Peyer's patch (tissue), 4 donors: ENCODE measurements around the gene TNFRSF19.

ENCODE experiments used
- POLR2A ChIP-seq, 2 donors: fragments of 450-650 bp; IDR thresholded peaks; one replicate each; pipeline ENCODE4 v1.5.1; 2017; ENCODE audit warnings: antibody characterized with exemption in 2 of 2, mild to moderate bottlenecking in 2 of 2, moderate library complexity in 2 of 2
- TF ChIP-seq, protein P1 (sequence below), 6 experiments: fragments of 450-650 bp in 4 of 6; fragments of 200-600 bp in 2 of 6; sonication (generic) in 1 of 6; IDR thresholded peaks; one replicate each; pipeline ENCODE4 v1.5.1; 2017 to 2019; ENCODE audit warnings: antibody characterized with exemption in 6 of 6, mild to moderate bottlenecking in 3 of 6, moderate library complexity in 1 of 6

DNA sequence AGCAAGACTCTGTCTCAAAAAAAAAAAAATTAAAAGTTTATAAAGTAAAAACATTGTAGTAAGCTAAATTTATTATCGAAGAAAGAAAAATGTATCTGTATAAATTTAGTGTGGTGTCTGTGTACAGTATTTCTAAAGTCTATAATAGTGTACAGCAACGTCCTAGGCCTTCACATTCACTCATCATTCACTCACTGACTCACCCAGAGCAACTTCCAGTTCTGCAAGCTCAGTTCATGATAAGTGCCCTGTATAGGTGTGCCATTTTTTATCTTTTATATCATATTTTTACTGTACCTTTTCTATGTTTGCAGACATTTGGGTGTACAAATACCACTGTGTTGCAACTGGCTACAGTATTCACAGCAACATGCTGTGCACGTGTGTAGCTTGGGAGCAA is 118.1 kb downstream of the TNFRSF19 start:
- TF ChIP-seq, protein P1, sequence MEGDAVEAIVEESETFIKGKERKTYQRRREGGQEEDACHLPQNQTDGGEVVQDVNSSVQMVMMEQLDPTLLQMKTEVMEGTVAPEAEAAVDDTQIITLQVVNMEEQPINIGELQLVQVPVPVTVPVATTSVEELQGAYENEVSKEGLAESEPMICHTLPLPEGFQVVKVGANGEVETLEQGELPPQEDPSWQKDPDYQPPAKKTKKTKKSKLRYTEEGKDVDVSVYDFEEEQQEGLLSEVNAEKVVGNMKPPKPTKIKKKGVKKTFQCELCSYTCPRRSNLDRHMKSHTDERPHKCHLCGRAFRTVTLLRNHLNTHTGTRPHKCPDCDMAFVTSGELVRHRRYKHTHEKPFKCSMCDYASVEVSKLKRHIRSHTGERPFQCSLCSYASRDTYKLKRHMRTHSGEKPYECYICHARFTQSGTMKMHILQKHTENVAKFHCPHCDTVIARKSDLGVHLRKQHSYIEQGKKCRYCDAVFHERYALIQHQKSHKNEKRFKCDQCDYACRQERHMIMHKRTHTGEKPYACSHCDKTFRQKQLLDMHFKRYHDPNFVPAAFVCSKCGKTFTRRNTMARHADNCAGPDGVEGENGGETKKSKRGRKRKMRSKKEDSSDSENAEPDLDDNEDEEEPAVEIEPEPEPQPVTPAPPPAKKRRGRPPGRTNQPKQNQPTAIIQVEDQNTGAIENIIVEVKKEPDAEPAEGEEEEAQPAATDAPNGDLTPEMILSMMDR (IDR thresholded peaks at IDR 0.05), result no peak
- TF ChIP-seq POLR2A (IDR thresholded peaks at IDR 0.05), result no peak
